Retinal pigment epithelial cell (primary cell): ENCODE measurements around the gene SLC16A12.
"Not testable (repeated sequence)": the region's sequence is repeated elsewhere in the genome, so short reads cannot be mapped to it uniquely, and the experiment has no call there.

Experiments used
- DNase-seq: peaks from one replicate; pipeline ENCODE4 v3.0.0-alpha.2; 2010; ENCODE audit warnings: low read depth
- H3K4me3 ChIP-seq: 2 replicates; pipeline ENCODE4 v1.5.1; 2011; ENCODE audit warnings: mild to moderate bottlenecking, low read length, control low read depth, moderate library complexity
- CTCF ChIP-seq: conservative IDR thresholded peaks from 2 replicates; pipeline ENCODE4 v1.5.1; 2011; ENCODE audit warnings: low read depth, low read length, control low read depth, inconsistent platforms

Gene SLC16A12

GRCh38 chr10:89548673-89549072 is 13.3 kb upstream of the SLC16A12 start:
- no peak for TF ChIP-seq CTCF
- no peak overlapping the region for H3K4me3 ChIP-seq
- DNase-seq: no peak

GRCh38 chr10:89547853-89548513 is 12.6 kb upstream of the SLC16A12 start:
- no peak for TF ChIP-seq CTCF
- no peak for DNase-seq
- no peak overlapping the region for H3K4me3 ChIP-seq

DNA sequence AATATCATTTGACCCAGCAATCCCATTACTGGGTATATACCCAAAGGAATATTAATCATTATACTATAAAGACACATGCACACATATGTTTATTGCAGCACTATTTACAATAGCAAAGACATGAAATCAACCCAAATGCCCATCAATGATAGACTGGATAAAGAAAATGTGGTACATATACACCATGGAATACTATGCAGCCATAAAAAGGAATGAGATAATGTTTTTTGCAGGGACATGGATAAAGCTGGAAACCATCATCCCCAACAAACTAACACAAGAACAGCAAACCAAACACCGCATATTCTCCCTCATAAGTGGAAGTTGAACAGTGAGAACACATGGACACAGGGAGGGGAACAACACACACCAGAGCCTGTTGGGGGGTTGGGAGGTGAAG is 11.3 kb upstream of the SLC16A12 start:
- H3K4me3 ChIP-seq, DNase-seq: not testable (repeated sequence)

GRCh38 chr10:89543841-89544240 is 8.4 kb upstream of the SLC16A12 start:
- no peak for TF ChIP-seq CTCF
- H3K4me3 ChIP-seq: no peak overlapping the region
- no peak for DNase-seq

DNA sequence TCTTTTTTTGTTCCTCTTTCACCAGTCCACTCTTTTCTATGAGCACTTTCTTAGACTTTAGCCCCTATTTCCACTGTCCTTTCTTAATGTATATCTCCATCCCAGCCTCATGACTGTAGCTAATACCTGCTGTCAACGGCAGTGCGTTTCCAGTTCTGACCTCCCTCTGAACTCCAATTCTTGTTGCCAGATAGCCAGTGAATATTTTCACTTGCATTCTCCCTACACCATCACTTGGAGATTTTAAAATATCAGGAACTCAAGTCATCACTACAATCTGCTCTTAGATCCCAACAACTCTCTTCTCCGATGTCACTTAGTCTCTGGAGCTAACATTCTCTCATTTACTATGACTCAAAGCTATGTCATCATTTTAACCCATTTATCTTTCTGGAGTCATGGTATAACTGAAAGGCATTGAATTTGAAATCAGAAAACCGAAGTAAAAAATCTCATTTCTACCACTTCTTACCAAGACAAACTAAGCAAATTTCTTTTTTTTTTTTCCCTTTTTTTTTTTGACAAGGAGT is 5.1 kb upstream of the SLC16A12 start:
- no peak overlapping the region for H3K4me3 ChIP-seq
- no peak for TF ChIP-seq CTCF
- DNase-seq: no peak

DNA sequence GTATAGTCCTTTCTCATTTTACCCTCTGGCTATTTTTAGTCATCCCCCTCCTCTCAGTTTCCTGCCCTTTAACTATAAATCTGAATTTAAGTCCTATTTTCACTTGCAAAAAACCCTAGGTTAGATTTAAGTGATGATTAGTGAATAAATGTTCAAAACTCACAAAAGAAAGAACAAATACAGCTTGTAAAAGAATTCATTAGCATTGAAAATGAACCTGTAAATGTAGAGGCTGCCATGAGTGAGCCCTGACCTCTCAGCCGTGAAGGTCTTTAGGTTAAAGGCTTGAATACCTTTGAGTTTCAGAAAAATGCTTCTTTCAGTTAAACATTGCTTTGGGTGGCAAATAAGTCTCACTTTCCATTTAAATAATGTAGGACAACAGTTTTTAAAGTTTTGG is 2.0 kb upstream of the SLC16A12 start:
- no peak for TF ChIP-seq CTCF
- DNase-seq: no peak
- H3K4me3 ChIP-seq: no peak overlapping the region

GRCh38 chr10:89536013-89536354 is 590 bp upstream of the SLC16A12 start:
- H3K4me3 ChIP-seq: peak overlapping the region; percentile 54
- TF ChIP-seq CTCF: no peak
- no peak for DNase-seq

DNA sequence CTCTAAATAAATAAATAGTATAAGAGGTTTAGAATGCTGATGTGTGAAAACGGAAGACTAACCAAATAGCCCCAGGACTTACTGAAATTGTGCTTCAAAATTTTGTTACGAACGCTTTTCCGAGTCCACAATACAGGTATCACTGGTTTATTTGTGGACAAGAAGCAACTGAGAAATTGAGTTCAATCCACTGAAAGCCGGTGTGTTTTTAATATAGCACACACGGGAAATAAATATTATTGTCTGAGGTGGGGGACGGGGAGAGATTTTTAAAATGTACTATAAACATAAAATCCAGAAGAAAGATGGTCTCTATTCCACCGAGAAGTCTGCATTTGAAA is 598 bp downstream of the SLC16A12 start:
- TF ChIP-seq CTCF: no peak
- H3K4me3 ChIP-seq: peak overlapping the region; percentile 54
- no peak for DNase-seq
